Astrocyte (in vitro differentiated cells and primary cell): ENCODE measurements around the gene OVOL2. TPM values are rescaled to one million over a fixed set of nuclear protein-coding genes. Genes with fewer than 3 reads are reported as not detected.
"Not testable (repeated sequence)": the region's sequence is repeated elsewhere in the genome, so short reads cannot be mapped to it uniquely, and the experiment has no call there.

ENCODE experiments used
- DNase-seq: peaks from one replicate; pipeline ENCODE4 v3.0.0-alpha.2; 2010; ENCODE audit warnings: low read depth
- FAIRE-seq: peaks from 2 replicates; lab custom pipeline; 2011; peaks lifted over from hg19 to GRCh38; lab: Jason Lieb, UNC
- H2AFZ ChIP-seq: 2 replicates; pipeline ENCODE4 v1.6.0; 2012; ENCODE audit warnings: low read depth, low read length, inconsistent platforms
- H3K27ac ChIP-seq: 2 replicates; pipeline ENCODE4 v1.5.1; 2011; ENCODE audit warnings: low read depth, low read length, inconsistent platforms
- H3K27me3 ChIP-seq: 2 replicates; pipeline ENCODE4 v1.6.0; 2011; ENCODE audit warnings: low read length, inconsistent platforms; ENCODE audit not compliant: insufficient read depth
- H3K36me3 ChIP-seq: 2 replicates; pipeline ENCODE4 v1.5.1; 2011; ENCODE audit warnings: low read length, inconsistent platforms; ENCODE audit not compliant: insufficient read depth
- H3K4me1 ChIP-seq: 2 replicates; pipeline ENCODE4 v1.5.1; 2011; ENCODE audit warnings: low read length, inconsistent platforms; ENCODE audit not compliant: insufficient read depth
- H3K4me2 ChIP-seq: 2 replicates; pipeline ENCODE4 v1.6.0; 2012; ENCODE audit warnings: low read length, inconsistent platforms
- H3K4me3 ChIP-seq: 2 replicates; pipeline ENCODE4 v1.5.1; 2011; ENCODE audit warnings: low read depth, mild to moderate bottlenecking, low read length, inconsistent platforms; ENCODE audit not compliant: insufficient read depth
- H3K79me2 ChIP-seq: 2 replicates; pipeline ENCODE4 v1.6.0; 2012; ENCODE audit warnings: mild to moderate bottlenecking, low read length, inconsistent platforms; ENCODE audit not compliant: insufficient read depth
- H3K9ac ChIP-seq: 2 replicates; pipeline ENCODE4 v1.6.0; 2012; ENCODE audit warnings: mild to moderate bottlenecking, low read length, inconsistent platforms
- H3K9me3 ChIP-seq: 2 replicates; pipeline ENCODE4 v1.5.1; 2012; ENCODE audit warnings: low read depth, mild to moderate bottlenecking, low read length, inconsistent platforms; ENCODE audit not compliant: insufficient read depth
- H4K20me1 ChIP-seq: 2 replicates; pipeline ENCODE4 v1.6.0; 2012; ENCODE audit warnings: low read length, inconsistent platforms; ENCODE audit not compliant: insufficient read depth
- H3K27ac Mint-ChIP-seq: one replicate; pipeline ENCODE4 v1.8.0; 2021; ENCODE audit warnings: mild to moderate bottlenecking, mixed read lengths; ENCODE audit not compliant: unreplicated experiment
- H3K27me3 Mint-ChIP-seq: one replicate; pipeline ENCODE4 v1.8.0; 2021; ENCODE audit warnings: low read depth, mixed read lengths; ENCODE audit not compliant: unreplicated experiment
- H3K36me3 Mint-ChIP-seq: one replicate; pipeline ENCODE4 v1.8.0; 2021; ENCODE audit warnings: low read depth, mixed read lengths; ENCODE audit not compliant: unreplicated experiment
- H3K4me1 Mint-ChIP-seq: one replicate; pipeline ENCODE4 v1.8.0; 2021; ENCODE audit warnings: low read depth, mixed read lengths; ENCODE audit not compliant: unreplicated experiment
- H3K4me3 Mint-ChIP-seq: one replicate; pipeline ENCODE4 v1.8.0; 2021; ENCODE audit warnings: mild to moderate bottlenecking, moderate library complexity, mixed read lengths; ENCODE audit not compliant: unreplicated experiment
- H3K9me3 Mint-ChIP-seq: one replicate; pipeline ENCODE4 v1.8.0; 2021; ENCODE audit warnings: mild to moderate bottlenecking, mixed read lengths; ENCODE audit not compliant: unreplicated experiment
- CTCF ChIP-seq: IDR thresholded peaks from 2 replicates; pipeline ENCODE4 v1.5.1; 2011; ENCODE audit warnings: low read depth, mild to moderate bottlenecking, inconsistent platforms, low read length, moderate library complexity; ENCODE audit not compliant: insufficient read depth
- EZH2 ChIP-seq: IDR thresholded peaks from 2 replicates; pipeline ENCODE4 v1.6.1; 2012; ENCODE audit warnings: mild to moderate bottlenecking, low read length, inconsistent platforms; ENCODE audit not compliant: insufficient read depth
- total RNA-seq: library from RNA; stranded (reverse); gene quantifications from 2 replicates; pipeline ENCODE4 v1.2.1, GENCODE V29; 2021

The OVOL2 gene
- total RNA-seq, 1 donor from 2014 or later = 0.57 TPM

- FAIRE-seq (no peak), DNase-seq (no peak)
- Histone ChIP-seq H3K27ac (no peak overlapping the region), H3K9me3 (no peaks in the 10 kb centered on the region), H3K36me3 (no peaks in the 10 kb centered on the region), H4K20me1 (no peaks in the 10 kb centered on the region), H3K79me2 (no peaks in the 10 kb centered on the region), H2AFZ (no peak overlapping the region), H3K4me2 (no peak overlapping the region), H3K4me3 (no peak overlapping the region), H3K27me3 (no peaks in the 10 kb centered on the region), H3K9ac (no peak overlapping the region), H3K4me1 (no peaks in the 10 kb centered on the region)
- Mint-ChIP-seq H3K36me3 (no peaks in the 10 kb centered on the region), H3K27ac (no peak overlapping the region), H3K27me3 (peaks cover 16% of the 10 kb centered on the region), H3K9me3 (no peaks in the 10 kb centered on the region), H3K4me1 (no peaks in the 10 kb centered on the region), H3K4me3 (no peak overlapping the region)
- no peak for TF ChIP-seq EZH2
- no peak for TF ChIP-seq CTCF
Measured at GRCh38 chr20:18090477-18090876, 32.8 kb upstream of the OVOL2 start.

- H3K4me3 ChIP-seq = no peak overlapping the region
- H3K27ac Mint-ChIP-seq = no peak overlapping the region
Measured at GRCh38 chr20:18090044-18090443, 32.3 kb upstream of the OVOL2 start.

GRCh38 chr20:18088841-18089240 lies 31.1 kb upstream of the OVOL2 start:
- not testable (repeated sequence) for FAIRE-seq

More at GRCh38 chr20:18090044-18090443, 32.3 kb upstream of the OVOL2 start:
- no peaks in the 10 kb centered on the region for H3K4me1 ChIP-seq
- H3K27me3 ChIP-seq = no peaks in the 10 kb centered on the region
- no peaks in the 10 kb centered on the region for H3K79me2 ChIP-seq
- no peak for DNase-seq
- H4K20me1 ChIP-seq = no peaks in the 10 kb centered on the region
- FAIRE-seq = no peak
- no peak overlapping the region for H3K4me2 ChIP-seq
- TF ChIP-seq EZH2 = no peak
- no peak for TF ChIP-seq CTCF
- H3K36me3 ChIP-seq = no peaks in the 10 kb centered on the region
- Mint-ChIP-seq H3K36me3 (no peaks in the 10 kb centered on the region), H3K4me1 (no peaks in the 10 kb centered on the region), H3K9me3 (no peaks in the 10 kb centered on the region), H3K27me3 (peaks cover 16% of the 10 kb centered on the region), H3K4me3 (no peak overlapping the region)
- no peak overlapping the region for H3K9ac ChIP-seq
- H2AFZ ChIP-seq = no peak overlapping the region
- no peaks in the 10 kb centered on the region for H3K9me3 ChIP-seq
- no peak overlapping the region for H3K27ac ChIP-seq

DNA sequence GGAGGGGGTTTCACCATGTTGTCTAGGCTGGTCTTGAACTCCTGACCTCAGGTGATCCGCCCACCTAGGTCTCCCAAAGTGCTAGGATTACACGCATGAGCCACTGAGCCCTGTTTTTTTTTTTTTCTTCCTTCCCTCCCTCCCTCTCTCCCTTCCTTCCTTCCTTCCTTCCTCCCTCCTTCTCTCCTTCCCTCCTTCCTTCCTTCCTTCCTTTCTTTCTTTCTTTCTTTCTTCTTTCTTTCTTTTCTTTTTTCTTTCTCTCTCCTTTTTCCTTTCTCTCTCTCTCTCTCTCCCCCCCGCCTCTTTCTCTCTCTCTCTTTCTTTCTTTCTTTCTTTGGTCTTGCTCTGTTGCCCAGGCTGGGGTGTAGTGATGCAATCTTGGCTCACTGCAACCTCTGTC lies 30.6 kb upstream of the OVOL2 start:
- H3K36me3 Mint-ChIP-seq, H3K9ac ChIP-seq, H3K4me3 Mint-ChIP-seq, H3K79me2 ChIP-seq, H3K36me3 ChIP-seq, H3K27ac ChIP-seq, H3K4me1 ChIP-seq, DNase-seq, H3K27me3 Mint-ChIP-seq, H4K20me1 ChIP-seq, H2AFZ ChIP-seq, H3K9me3 Mint-ChIP-seq, H3K9me3 ChIP-seq, H3K4me3 ChIP-seq, FAIRE-seq, H3K27me3 ChIP-seq, H3K4me2 ChIP-seq, H3K4me1 Mint-ChIP-seq, H3K27ac Mint-ChIP-seq: not testable (repeated sequence)

More at GRCh38 chr20:18088841-18089240, 31.1 kb upstream of the OVOL2 start:
- not testable (repeated sequence) for DNase-seq, H3K27ac ChIP-seq, H3K4me1 ChIP-seq, H2AFZ ChIP-seq, H3K4me3 ChIP-seq, H3K27me3 ChIP-seq, H3K27ac Mint-ChIP-seq, H3K9me3 ChIP-seq, H3K4me3 Mint-ChIP-seq, H3K9me3 Mint-ChIP-seq, H3K79me2 ChIP-seq, H3K9ac ChIP-seq, H3K4me1 Mint-ChIP-seq, H3K36me3 Mint-ChIP-seq, H3K36me3 ChIP-seq, H4K20me1 ChIP-seq, H3K4me2 ChIP-seq
- peaks cover 13% of the 10 kb centered on the region for H3K27me3 Mint-ChIP-seq
